ENCODE results near the gene ATP4B. TPM values are rescaled to one million over a fixed set of nuclear protein-coding genes. Genes with fewer than 3 reads are reported as not detected.

Gene ATP4B
- total RNA-seq, 1 donor from 2014 or later: not detected

DNA sequence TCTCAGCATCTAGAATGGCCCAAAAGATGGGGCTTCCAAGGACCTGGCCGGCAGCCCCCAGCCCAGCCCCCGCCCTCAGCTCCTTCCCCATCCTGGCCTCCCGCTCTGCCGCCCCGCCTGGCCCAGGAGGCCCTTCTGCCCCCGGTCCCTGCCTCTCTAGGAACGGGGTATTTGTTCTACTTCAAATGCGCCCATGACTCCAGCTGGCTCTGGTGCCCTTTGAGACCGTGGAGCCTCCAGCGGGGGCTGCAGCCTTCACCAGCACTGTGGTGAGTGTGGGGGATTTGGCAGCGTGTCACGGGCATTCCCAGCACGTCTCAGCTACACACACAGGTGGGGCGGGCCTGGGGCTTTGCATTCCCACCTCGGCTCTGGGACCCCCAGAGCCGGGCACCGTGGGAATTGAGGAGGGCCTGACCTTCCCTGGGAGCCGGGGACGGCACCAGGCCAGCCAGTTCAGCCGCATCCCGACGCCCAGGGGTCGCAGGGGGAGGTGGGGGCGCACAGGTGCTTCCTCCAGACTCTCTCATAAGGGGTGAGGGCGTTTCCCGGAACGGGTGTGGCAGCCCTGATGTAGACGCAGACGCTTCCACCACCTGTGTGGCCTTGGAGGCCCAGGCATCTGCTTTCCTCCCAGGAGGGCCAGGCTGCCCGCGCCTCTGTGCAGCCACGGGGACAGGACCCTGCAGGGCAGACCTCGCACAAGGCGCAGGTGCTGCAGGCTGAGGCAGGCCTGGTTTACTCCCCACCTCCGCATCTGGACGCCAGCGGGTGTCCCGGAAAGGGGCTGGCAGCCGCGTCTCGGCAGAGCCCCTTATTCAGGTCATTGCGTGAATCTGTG lies 947 bp downstream of the ATP4B start:
- no peak for DNase-seq (ENCODE audit: low read depth)

DNA sequence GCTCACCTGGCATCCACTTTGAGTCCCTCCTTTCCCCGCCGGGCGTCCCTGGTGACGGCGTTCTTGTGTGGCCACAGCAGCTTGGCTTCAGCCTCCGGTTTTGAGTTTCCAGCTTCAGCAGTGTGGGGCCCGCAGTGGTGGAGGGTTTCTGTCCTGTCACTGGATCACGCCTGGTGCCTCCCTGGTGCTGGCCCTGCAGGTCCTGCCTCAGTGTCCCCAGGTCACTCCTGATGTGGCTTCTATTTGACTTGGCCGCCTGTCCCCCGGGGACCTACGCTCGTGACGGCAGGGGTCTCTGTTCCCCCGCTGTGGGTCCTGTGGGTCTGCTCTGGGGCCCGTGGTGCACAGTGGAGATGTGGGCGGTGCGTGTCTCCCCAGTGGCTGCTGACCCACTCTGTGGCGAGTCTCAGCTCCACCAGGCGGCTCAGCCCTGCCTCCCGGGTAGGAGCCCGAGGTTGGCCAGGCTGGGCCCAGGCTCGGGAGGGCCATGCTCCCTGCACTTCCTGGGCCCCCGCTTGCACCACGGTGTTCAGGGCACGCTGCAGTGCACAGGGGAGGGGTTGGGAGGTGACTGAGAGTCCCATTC lies 1.9 kb downstream of the ATP4B start:
- no peak for DNase-seq (ENCODE audit: low read depth)

DNA sequence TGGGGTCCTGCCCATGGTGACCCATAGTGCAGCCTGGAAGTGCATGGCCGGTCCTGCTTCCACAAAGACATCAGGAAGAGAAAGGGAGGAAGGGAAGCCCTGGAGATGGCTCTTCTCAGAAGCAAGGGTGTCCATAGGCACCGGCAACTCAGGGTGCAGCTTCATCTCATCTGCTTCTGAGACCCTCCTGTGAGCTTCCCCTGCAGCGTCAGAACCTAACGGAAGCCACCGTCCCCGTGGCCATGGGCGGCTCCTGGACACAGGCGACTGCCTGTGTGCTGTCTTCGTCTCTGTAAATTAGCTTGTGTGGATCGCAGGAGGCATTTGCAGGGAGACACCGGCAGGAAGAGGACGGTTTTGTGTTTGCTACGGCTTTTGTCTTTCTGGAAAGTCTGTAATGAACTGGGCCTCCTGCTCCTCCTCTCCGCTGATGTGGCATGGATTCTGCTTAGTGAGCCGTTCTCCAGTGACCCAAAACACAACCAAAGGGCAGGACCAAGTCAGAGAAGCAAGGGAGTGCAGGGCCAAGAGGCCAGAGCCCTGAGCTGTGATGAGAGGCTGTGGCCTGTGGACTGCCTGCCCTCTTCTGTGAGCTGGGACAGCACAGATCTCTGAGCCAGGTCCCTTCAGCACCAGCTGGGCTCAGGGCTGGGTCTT lies 2.5 kb downstream of the ATP4B start:
- no peak for DNase-seq (ENCODE audit: low read depth)

DNA sequence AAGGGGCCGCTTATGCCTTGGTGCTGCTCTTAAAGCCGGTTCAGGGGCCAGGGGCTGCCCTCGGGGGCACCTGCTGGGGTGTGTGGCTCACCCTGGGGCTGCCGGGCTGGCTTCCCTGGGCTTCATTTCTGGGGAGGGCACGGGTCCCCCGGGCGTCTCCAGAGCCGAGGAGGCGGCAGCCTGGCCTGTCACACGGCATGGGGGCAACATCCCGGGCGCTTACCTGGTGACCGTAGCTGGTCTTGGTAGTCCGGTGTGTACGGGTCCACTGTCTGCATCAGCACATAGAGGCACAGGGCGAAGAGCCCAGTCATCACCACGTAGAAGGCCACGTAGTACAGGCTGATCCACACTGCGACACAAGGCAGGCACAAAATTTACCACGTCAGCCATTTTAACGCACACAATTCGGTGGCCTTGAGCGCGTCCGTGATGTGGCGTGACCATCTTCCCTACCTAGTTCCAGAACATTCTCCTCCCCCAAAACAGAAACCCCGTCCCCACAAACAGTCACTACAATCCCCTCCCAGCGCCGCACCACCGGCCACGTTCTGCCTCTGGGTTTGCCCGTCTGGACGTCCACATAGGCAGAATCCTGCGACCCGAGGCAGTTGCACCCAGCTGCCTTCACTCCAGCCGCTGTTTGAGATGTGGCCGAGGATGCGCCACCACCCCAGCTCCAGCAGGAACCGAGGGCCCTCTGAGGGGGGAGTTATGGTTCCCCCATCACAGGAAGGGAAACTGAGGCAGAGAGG lies 3.2 kb downstream of the ATP4B start:
- no peak for DNase-seq (ENCODE audit: low read depth)

DNA sequence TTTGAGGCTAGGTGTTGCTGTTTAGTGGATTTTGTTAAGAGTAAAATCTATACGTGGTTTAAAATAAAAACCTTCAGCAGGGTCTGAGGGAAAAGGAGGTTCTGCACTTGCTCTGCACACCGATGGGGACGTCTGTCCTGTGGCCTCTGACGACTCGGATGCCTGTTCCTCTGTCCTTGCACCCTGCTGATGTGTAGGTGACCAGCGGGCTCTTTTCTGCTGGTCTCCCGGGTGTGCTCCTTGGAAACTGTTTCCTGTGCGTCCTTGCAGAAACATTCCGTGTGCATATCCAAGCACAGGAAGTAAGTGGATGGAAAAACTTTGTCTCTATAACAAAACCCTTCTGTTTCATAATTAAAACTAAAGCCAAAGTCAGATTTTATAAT lies 3.8 kb downstream of the ATP4B start:
- DNase-seq (ENCODE audit: low read depth): no peak

DNA sequence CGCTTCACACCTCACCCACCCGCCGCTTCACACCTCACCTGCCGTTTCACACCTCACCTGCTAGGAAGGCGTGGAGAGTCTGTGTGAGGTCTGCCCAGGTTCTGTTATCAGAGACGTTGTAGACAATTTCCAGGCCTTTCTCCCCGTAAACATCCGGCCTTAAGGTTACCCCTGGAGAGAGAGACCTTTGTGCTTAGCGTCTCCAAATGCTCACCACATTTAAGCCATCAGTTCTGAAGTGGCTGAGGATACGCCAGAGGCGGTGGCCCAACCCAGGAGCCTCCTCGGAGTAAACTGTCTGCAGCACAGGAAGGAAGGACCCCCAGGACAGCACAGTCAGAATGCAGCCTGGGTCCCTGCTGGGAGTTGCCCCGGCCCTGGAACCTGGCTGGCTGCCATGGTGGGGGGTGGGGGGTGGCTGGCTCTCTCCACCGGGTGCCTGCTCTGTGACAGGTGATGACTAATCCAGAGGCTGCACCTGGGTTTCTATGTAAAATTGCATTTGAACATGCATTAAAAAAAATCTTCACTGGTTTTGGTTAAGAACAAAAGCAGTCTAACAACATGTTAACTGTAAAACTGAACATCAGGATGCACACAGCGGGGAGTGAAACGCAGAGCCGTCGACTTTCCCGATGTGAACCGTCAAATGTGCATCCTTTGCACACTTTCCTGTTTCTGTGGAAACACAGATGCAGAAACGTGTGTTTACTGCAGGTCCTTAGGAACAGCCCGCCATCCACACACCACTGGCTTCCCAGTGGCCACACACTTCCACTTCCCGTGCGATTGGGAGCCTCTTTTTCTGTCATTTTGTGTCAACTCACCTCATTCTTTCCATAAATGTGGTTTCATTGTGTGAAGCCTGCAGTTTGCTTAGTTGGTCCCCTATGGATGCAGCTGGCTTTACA lies 4.5 kb downstream of the ATP4B start:
- no peak for DNase-seq (ENCODE audit: low read depth)

DNA sequence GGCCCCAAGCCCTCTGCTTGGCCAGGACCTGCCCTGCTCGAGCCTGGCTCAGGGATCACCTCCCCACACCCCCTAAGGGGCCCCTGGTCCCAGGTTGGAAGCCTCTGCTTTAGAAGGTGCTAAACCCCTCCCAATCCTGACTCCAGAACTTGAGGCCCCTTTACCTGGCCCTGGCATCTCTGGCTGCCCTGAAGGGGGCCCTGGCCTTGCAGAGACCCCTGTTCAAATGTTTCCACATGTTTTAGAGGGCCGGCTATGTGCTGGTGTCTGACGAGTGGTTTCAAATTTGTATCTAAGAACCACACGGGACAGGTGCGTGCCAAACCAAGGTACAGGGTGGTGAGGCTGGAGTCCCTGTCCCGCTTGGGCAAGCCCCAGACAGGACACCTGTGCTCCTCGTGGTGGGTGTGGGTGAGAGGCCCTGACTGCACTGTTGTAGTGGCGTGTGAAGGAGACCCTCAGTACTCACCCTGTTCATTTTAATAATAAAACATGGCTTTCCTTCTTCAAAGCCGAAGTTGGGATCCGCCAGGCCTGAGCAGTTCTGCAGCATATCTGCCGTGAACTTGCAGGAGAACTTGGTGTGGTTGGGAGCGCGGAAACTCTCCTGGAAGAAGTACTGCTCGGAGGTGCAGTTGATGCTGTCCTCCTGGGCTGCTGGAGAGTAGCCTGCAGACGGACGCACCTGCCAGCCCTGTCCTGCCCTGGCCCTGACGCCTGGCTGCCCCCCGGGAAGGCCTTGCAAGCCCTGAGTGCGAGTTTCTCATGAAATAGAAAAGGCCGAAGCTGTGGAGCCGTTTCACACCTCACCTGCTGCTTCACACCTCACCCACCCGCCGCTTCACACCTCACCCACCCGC lies 5.4 kb downstream of the ATP4B start:
- no peak for DNase-seq (ENCODE audit: low read depth)

DNA sequence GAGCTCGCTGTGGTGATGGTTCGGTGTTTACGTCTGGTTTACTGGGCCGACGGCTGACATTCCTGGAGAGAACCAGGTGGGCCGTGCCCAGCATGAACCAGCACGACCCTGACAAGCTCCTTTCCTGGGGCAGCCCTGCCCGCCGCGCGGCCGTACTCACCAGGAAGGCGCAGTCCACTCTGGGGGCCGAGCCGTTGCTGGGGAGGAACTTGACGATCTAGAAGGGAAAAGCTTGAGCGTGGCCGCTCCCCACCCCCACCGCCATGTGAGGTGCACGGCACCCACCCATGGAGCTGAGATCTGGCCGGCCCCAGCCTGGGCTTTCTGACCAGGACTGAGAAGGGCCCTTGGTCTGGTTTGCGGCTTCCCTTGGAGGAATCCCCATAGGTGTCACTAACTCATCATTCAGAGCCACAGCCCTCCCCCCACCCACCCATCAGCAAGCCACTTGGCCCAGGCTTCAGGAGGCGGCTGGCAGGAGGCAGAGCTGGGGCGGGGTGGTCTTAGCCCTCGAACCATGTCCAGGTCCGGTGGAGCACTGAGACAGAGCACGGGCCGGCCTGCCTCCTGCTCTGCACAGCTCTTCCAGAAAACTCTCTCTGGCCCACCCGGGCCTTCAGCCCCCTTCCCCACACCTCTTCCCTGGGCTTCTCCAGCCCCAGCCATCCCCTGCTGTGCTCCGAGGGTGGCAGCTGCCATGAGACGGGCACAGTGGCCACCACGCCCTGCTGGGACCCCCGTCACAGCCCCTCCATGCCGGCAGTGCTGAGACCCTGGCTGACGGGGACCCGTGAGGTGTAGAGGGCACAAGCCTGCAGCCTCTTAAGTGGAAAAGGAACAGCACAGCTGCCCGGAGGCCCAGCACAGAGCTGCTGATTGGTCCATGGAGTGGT lies 6.2 kb downstream of the ATP4B start:
- DNase-seq (ENCODE audit: low read depth): no peak

DNA sequence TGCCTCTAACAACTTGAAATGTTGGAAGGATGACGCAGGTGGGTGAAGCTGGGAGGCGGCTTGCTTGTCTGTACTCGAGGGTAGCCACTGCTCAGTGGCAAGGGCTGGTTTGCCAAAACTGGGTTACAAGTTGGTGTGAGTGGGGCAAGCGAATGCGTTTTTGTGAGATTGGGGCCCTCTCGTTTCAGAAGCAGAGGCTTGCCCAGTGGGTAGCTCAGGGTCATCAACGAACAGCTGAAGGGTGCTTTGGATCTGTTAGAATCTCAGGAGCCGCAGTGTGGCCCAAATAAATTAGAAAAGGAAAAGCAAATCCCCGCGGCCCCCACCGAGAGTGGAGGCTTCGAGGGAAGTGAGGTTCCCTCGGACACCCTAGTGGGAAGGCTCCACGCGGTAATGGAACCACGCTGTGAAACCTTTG lies 7.3 kb downstream of the ATP4B start:
- no peak for DNase-seq (ENCODE audit: low read depth)

DNA sequence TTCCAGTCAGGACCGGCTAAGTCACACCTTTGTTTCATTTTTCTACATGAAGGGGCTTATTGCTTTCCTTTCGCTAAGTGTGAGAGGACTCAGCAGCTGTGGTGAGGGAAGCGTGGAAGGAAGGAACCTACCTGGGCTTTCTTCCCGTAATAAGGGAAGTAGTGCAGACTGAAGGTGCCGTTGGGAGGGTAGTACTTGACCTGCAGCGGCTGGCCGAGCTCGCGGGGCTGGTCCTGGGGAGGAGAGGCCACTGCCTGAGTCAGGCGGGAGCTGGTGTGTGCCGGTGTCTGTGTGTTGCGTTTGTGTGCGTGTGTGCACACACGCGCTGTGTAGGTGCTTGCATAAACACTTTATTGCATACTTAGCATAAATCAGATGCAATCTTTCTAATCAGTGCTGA lies 7.7 kb downstream of the ATP4B start:
- no peak for DNase-seq (ENCODE audit: low read depth)

DNA sequence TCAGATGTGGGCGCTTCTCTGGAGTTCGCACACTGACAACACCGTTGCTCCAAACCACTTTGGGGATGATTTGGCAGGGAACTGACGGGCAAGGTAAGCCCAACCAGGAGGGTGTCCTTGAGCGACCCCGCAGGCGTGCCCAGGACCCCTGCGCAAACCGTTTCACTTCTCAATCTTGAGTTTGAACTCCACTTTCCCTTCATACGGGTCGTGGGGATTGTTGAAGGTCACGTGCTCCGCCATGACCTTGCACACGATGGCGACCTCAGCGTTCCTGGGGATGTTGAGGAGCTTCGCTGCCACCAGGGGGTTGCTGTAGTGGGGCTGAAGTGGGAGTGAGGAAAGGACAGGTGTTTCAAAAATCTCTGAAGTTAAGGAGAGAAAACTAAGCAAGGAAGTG lies 8.8 kb downstream of the ATP4B start:
- DNase-seq (ENCODE audit: low read depth): no peak

DNA sequence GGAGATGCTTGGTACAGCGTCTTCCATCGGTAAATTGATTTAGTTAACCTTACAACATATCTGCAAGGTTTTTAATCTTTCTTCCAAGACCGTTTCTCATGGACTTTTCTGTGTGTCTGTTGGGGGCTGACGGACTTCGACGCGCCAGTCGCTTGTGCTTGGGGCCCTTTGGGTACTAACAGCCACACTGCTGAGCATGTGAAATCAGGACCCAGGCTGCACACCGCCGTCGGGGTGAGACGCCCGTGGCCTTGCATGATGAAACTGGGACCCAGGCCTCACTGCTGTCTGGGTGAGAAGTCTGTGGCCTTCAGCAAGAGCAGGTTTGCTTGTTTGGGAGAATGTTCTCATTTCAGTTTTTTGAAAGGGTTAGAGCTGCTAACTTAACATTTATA lies 9.8 kb downstream of the ATP4B start:
- no peak for DNase-seq (ENCODE audit: low read depth)

DNA sequence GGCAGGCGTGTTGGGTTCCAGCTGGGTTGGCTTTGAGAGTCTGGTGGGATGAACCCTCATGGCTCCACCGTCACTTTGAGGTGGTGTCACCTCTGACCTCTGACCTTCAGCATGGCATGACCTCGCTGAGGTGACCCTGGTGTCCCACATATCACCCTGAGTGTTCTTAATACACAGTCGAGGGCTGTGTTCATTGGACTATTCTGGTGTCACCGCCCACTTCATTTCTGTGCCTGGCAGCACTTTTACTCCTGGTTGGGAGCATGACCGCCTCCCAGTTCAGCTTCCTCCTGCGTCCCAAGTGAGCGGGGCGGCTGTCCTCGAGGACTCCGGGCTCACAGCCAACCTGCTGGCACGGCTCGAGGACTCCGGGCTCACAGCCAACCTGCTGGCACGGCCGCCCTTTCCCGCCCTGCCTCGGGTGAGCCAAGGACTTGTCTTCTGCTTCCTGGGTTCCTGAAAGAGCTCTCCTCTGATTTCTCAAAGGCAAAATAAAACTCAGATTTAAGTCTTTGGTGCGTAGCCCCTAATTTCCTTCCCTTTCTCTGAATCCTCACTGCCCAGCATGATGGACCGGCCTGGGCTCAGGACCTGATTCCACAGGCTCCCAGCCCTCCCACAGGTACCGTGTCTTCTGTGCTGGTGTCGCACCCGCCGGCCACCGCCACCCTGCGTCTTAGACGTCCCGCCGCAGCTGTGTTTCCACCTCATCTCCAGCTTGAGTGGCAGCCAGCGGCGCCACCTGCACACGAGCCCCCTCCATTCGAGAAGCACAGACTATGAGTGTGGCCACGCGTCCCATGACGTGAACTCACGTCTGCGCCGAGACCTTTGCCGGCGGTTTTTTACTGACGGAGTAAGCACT lies 10.4 kb downstream of the ATP4B start:
- DNase-seq (ENCODE audit: low read depth): peak; percentile 87

DNA sequence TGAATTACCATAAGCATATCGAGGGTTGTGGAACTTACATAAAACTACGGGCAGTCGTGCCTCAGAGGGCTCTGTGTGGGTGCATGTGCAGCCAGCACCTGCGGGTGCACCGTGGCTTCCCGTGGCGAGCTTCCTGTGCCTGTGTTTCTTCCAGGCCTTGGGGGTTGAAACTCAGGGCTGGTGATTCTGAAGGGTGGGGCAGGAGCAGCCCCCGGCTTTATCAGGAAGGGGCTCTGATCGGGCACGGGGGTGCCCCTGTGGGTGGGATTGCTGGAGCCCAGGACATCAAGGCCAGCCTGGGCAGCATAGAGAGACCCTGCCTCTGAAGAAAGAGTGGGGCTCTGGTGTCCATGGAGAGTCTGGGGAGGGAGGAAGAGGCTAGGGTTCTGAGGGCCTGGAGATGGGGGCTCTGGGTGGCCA lies 11.1 kb downstream of the ATP4B start:
- DNase-seq (ENCODE audit: low read depth): no peak

DNA sequence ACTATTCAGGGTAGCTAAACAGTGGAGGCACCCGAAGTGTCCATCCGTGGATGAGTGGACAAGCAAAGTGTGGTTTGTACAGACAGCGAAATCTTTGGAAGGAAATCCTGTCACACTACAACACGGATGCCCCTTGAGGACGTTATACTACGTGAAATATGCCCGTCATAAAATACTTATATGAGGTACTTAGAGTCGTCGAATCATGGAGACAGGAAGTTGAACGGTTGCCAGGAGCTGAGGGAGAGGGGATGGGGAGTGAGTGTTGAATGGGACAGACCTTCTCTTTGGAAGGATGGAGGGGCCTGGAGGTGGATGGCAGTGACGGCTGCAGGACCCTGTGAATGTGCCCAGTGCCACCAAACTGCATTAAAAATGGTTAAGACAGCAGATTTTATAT lies 11.6 kb downstream of the ATP4B start:
- no peak for DNase-seq (ENCODE audit: low read depth)

DNA sequence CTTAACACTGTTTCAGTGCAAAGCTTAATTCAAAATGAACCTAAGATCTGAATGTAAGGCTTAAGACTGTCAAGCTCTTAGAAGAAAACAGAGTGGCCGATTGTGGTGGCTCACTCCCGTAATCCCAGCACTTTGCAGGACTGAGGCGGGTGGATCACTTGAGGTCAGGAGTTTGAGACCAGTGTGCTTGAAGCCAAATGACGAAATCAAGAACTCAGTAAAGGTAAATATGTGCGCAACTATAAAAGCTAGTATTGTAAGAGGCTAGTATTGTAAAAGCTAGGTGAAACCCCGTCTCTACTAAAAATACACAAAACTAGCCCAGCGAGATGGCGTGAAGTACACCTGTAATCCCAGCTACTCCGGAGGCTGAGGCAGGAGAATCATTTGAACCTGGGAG lies 12.7 kb downstream of the ATP4B start:
- DNase-seq (ENCODE audit: low read depth): no peak

DNA sequence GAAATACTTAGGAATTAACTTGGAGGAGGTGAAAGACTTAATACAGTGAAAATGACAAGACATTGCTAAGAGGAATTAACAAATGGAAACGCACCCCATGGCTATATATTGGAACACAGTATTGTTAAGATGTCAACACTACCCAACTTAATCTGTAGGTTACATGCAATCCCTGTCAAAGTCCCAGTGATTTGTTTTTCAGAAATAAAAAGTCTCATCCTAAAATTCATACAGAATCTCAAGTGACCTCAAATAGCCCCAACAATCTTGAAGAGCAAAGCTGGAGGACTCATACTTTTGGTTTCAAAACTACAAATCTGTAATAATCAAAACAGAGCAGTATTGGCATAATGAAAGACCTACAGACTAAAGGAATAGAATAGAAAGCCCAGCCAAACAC lies 13.2 kb downstream of the ATP4B start:
- DNase-seq (ENCODE audit: low read depth): no peak

DNA sequence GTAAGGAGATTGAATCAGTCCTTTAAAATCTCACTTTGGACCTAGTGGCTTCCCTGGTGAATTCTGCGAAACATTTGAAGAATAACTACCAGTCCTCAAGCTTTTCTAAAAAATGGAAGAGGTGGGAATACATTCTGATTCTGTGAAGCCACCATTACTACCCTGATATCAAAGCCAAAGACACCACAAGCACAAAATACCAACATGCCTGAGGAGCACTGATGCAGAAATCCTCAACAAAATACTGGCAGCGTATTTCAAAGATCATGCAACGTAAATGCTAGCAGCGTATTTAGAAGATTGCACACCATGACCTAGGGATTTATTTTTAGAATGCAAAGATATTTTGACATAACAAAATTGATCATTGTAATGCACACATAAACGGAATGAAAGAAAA lies 14.4 kb downstream of the ATP4B start:
- DNase-seq (ENCODE audit: low read depth): no peak

Data from myocyte (in vitro differentiated cells).